ENCODE measurements around the gene RPL10A.

- TF ChIP-seq CTCF (IDR thresholded peaks at IDR 0.05) (no peak), POLR2A (IDR thresholded peaks at IDR 0.05) (no peak), EP300 (IDR thresholded peaks at IDR 0.05) (no peak), POLR2AphosphoS5 (IDR thresholded peaks at IDR 0.05) (no peak)
These were observed 38.3 kb downstream of the RPL10A start for GRCh38 chr6:35506536-35506935.

All from upper lobe of left lung (tissue), 4 donors.